H9 (cell line): ENCODE data around the gene PPIL6. TPM values are rescaled to one million over a fixed set of nuclear protein-coding genes. Genes with fewer than 3 reads are reported as not detected.

Experiments
- DNase-seq: peaks from one replicate; pipeline ENCODE4 v3.0.0-alpha.2; 2017
- H2AFZ ChIP-seq: one replicate; pipeline ENCODE4 v1.6.1; 2013; ENCODE audit warnings: mild to moderate bottlenecking, low read length, control low read depth, moderate library complexity
- H2AK5ac ChIP-seq: 2 replicates; pipeline ENCODE4 v1.6.1; 2013; ENCODE audit warnings: low read length, control low read depth, mixed read lengths; ENCODE audit not compliant: insufficient read length
- H2BK120ac ChIP-seq: one replicate; pipeline ENCODE4 v1.6.1; 2013; ENCODE audit warnings: low read depth, mild to moderate bottlenecking, low read length, control low read depth, inconsistent platforms; ENCODE audit not compliant: poor library complexity, severe bottlenecking
- H2BK12ac ChIP-seq: 2 replicates; pipeline ENCODE4 v1.6.1; 2013; ENCODE audit warnings: low read length, control low read depth, mixed read lengths, low read depth; ENCODE audit not compliant: insufficient read length
- H2BK15ac ChIP-seq: 2 replicates; pipeline ENCODE4 v1.6.1; 2013; ENCODE audit warnings: low read depth, low read length, control low read depth
- H2BK20ac ChIP-seq: one replicate; pipeline ENCODE4 v1.6.1; 2013; ENCODE audit warnings: low read depth, mild to moderate bottlenecking, low read length, control low read depth, inconsistent platforms; ENCODE audit not compliant: poor library complexity, severe bottlenecking
- H2BK5ac ChIP-seq: 2 replicates; pipeline ENCODE4 v1.6.1; 2013; ENCODE audit warnings: low read length, control low read depth, mixed read lengths; ENCODE audit not compliant: insufficient read length
- H3K14ac ChIP-seq: 2 replicates; pipeline ENCODE4 v1.6.1; 2013; ENCODE audit warnings: low read length, control low read depth; ENCODE audit not compliant: insufficient read depth
- H3K18ac ChIP-seq: 2 replicates; pipeline ENCODE4 v1.6.1; 2013; ENCODE audit warnings: low read depth, mild to moderate bottlenecking, mixed read lengths, low read length, control low read depth; ENCODE audit not compliant: insufficient read length
- H3K23ac ChIP-seq: 2 replicates; pipeline ENCODE4 v1.6.1; 2013; ENCODE audit warnings: low read length, control low read depth, mixed read lengths, low read depth; ENCODE audit not compliant: insufficient read length
- H3K23me2 ChIP-seq: 2 replicates; pipeline ENCODE4 v1.6.1; 2013; ENCODE audit warnings: low read depth, mild to moderate bottlenecking, mixed read lengths, low read length, control low read depth; ENCODE audit not compliant: insufficient read length, poor library complexity, severe bottlenecking
- H3K27ac ChIP-seq: 2 replicates; pipeline ENCODE4 v1.5.1; 2013; ENCODE audit warnings: low read length, control low read depth, mixed read lengths, low read depth; ENCODE audit not compliant: insufficient read length
- H3K27me3 ChIP-seq: 2 replicates; pipeline ENCODE4 v1.6.1; 2013; ENCODE audit warnings: low read length, control low read depth, inconsistent platforms; ENCODE audit not compliant: insufficient read depth
- H3K4ac ChIP-seq: 2 replicates; pipeline ENCODE4 v1.6.1; 2013; ENCODE audit warnings: low read depth, mild to moderate bottlenecking, control low read depth, inconsistent platforms, low read length, moderate library complexity
- H3K4me1 ChIP-seq: 2 replicates; pipeline ENCODE4 v1.6.1; 2013; ENCODE audit warnings: low read length, control low read depth, inconsistent platforms; ENCODE audit not compliant: insufficient read depth
- H3K4me2 ChIP-seq: 2 replicates; pipeline ENCODE4 v1.6.1; 2013; ENCODE audit warnings: low read length, control low read depth, mixed read lengths; ENCODE audit not compliant: insufficient read length, insufficient read depth
- H3K56ac ChIP-seq: 2 replicates; pipeline ENCODE4 v1.6.1; 2013; ENCODE audit warnings: low read depth, mild to moderate bottlenecking, mixed read lengths, low read length, control low read depth; ENCODE audit not compliant: insufficient read length
- H3K79me1 ChIP-seq: 2 replicates; pipeline ENCODE4 v1.6.1; 2013; ENCODE audit warnings: low read depth, mild to moderate bottlenecking, moderate library complexity, low read length, control low read depth, inconsistent platforms; ENCODE audit not compliant: insufficient read depth, poor library complexity, severe bottlenecking
- H3K79me2 ChIP-seq: 2 replicates; pipeline ENCODE4 v1.6.1; 2013; ENCODE audit warnings: low read length, control low read depth, inconsistent platforms; ENCODE audit not compliant: insufficient read depth
- H3K9ac ChIP-seq: 2 replicates; pipeline ENCODE4 v1.6.1; 2013; ENCODE audit warnings: low read length, control low read depth, mixed read lengths; ENCODE audit not compliant: insufficient read length; ENCODE audit errors: extremely low read depth
- H3K9me3 ChIP-seq: one replicate; pipeline ENCODE4 v1.6.1; 2013; ENCODE audit warnings: low read depth, low read length, inconsistent platforms; ENCODE audit not compliant: control insufficient read depth
- H3T11ph ChIP-seq: one replicate; pipeline ENCODE4 v1.6.1; 2013; ENCODE audit warnings: mild to moderate bottlenecking, low read length, control low read depth, inconsistent platforms
- H4K20me1 ChIP-seq: one replicate; pipeline ENCODE4 v1.6.1; 2013; ENCODE audit not compliant: control insufficient read depth, insufficient read length, insufficient read depth
- H4K5ac ChIP-seq: 2 replicates; pipeline ENCODE4 v1.6.1; 2013; ENCODE audit warnings: low read depth, mild to moderate bottlenecking, mixed read lengths, low read length, control low read depth; ENCODE audit not compliant: insufficient read length
- H4K8ac ChIP-seq: replicated peaks from 2 replicates; pipeline ENCODE4 v1.6.1; 2013; ENCODE audit warnings: low read length, control low read depth, mixed read lengths, low read depth; ENCODE audit not compliant: insufficient read length
- H4K91ac ChIP-seq: 2 replicates; pipeline ENCODE4 v1.6.1; 2013; ENCODE audit warnings: low read depth, mild to moderate bottlenecking, moderate library complexity, mixed read lengths, low read length, control low read depth; ENCODE audit not compliant: insufficient read length
- H3K27ac Mint-ChIP-seq, 3 experiments: 2 replicates in 2 of 3; 3 replicates in 1 of 3; pipeline ENCODE4 v1.8.0; 2020 to 2021; ENCODE audit warnings: mixed read lengths in 3 of 3, mild to moderate bottlenecking in 1 of 3, moderate library complexity in 1 of 3
- H3K27me3 Mint-ChIP-seq: 2 replicates; pipeline ENCODE4 v1.8.0; 2021; ENCODE audit warnings: low read depth, mild to moderate bottlenecking, moderate library complexity, mixed read lengths
- H3K36me3 Mint-ChIP-seq, 3 experiments: 2 replicates in 2 of 3; 3 replicates in 1 of 3; pipeline ENCODE4 v1.8.0; 2020 to 2021; ENCODE audit warnings: low read depth in 3 of 3, mixed read lengths in 3 of 3; ENCODE audit not compliant: insufficient read depth in 1 of 3
- H3K4me1 Mint-ChIP-seq, 2 experiments: 2 replicates each; pipeline ENCODE4 v1.8.0; 2020; ENCODE audit warnings: mixed read lengths in 2 of 2
- H3K4me3 Mint-ChIP-seq, 2 experiments: 2 replicates in 1 of 2; 3 replicates in 1 of 2; pipeline ENCODE4 v1.8.0; 2020 to 2021; ENCODE audit warnings: mild to moderate bottlenecking in 2 of 2, mixed read lengths in 2 of 2, moderate library complexity in 1 of 2
- H3K9me3 Mint-ChIP-seq, 2 experiments: 2 replicates in 1 of 2; 3 replicates in 1 of 2; pipeline ENCODE4 v1.8.0; 2020; ENCODE audit warnings: mild to moderate bottlenecking in 2 of 2, mixed read lengths in 2 of 2, moderate library complexity in 1 of 2
- CTCF ChIP-seq: fragments of 200-600 bp; sonication (generic); conservative IDR thresholded peaks from 3 replicates; pipeline ENCODE4 v1.8.0; 2021; ENCODE audit warnings: antibody characterized with exemption, mild to moderate bottlenecking
- WGBS: extraction: QIAGEN DNeasy Blood & Tissue Kit; methylation state at CpG from one replicate; pipeline ENCODE4 v1.1.7; 2013; ENCODE audit warnings: missing lambda C conversion rate, low lambda C conversion rate, mixed read lengths; ENCODE audit not compliant: insufficient read length; ENCODE audit errors: extremely low coverage; 5-methylcytosine and 5-hydroxymethylcytosine counted together
- total RNA-seq: library from RNA; stranded (reverse); gene quantifications from 2 replicates; pipeline ENCODE4 v1.2.1, GENCODE V29; 2021

PPIL6 gene
- total RNA-seq, 1 experiment from 2014 or later: 1.0 TPM

GRCh38 chr6:109381747-109382575 is 58.5 kb downstream of the PPIL6 start, which contains the start of gene CD164:
TSS of gene CD164 (minus strand) at chr6:109382467. CDS start at chr6:109382378, 89 bp downstream.
- H3K27me3 Mint-ChIP-seq: no peaks in the 10 kb centered on the region
- no CpG with 5 or more reads among the region's 93 CpGs for WGBS
- Histone ChIP-seq H3K27ac (peak within 1 kb of the TSS; percentile 84), H3K56ac (peak within 1 kb of the TSS; percentile 97), H2BK12ac (peak within 1 kb of the TSS; percentile 99), H2BK15ac (no peak within 1 kb of the TSS), H3K4me1 (no peaks in the 10 kb centered on the region), H4K91ac (no peak within 1 kb of the TSS), H2AFZ (peak within 1 kb of the TSS; percentile 71), H3K23me2 (peaks cover 5% of the 10 kb centered on the region), H3K23ac (peak within 1 kb of the TSS; percentile 7), H4K8ac (no peak within 1 kb of the TSS), H3K79me2 (peaks cover 23% of the 10 kb centered on the region), H3K18ac (peak within 1 kb of the TSS; percentile 100), H2BK5ac (peak within 1 kb of the TSS; percentile 98), H3K79me1 (no peaks in the 10 kb centered on the region), H3K27me3 (no peaks in the 10 kb centered on the region), H2BK120ac (peak within 1 kb of the TSS; percentile 96), H3K4ac (no peak within 1 kb of the TSS; the same call in 1 of the 2 replicates), H2BK20ac (no peak within 1 kb of the TSS), H4K5ac (peak within 1 kb of the TSS; percentile 85), H3K4me2 (peak within 1 kb of the TSS; percentile 62), H4K20me1 (no peaks in the 10 kb centered on the region), H3T11ph (peak within 1 kb of the TSS; percentile 91), H3K14ac (peak within 1 kb of the TSS; percentile 100), H3K9ac (peak within 1 kb of the TSS; percentile 99), H3K9me3 (no peaks in the 10 kb centered on the region), H2AK5ac (no peak within 1 kb of the TSS)
- DNase-seq: peak; percentile 92
- peaks cover 9 to 24% (median 23%) of the 10 kb centered on the region in 3 experiments; a peak in 6 of 7 replicates for H3K36me3 Mint-ChIP-seq
- no peak for TF ChIP-seq CTCF
- peaks cover 22 to 23% of the 10 kb centered on the region in 2 experiments for H3K4me1 Mint-ChIP-seq
- peak within 1 kb of the TSS; percentile 85 to 89 for H3K4me3 Mint-ChIP-seq
- no peaks in the 10 kb centered on the region for H3K9me3 Mint-ChIP-seq
- H3K27ac Mint-ChIP-seq: peak within 1 kb of the TSS; percentile 100
